Adipocyte (in vitro differentiated cells): Measurements from ENCODE around the gene SMAD5.
A peak's percentile ranks its signal among the peaks of the same experiment; 100 is the strongest.

ENCODE experiments used
- DNase-seq: peaks from one replicate; pipeline ENCODE4 v3.0.0-alpha.2; 2015; ENCODE audit warnings: low read depth
- H3K27me3 ChIP-seq: replicated peaks from 2 replicates; pipeline ENCODE4 v1.7.0; 2013; ENCODE audit warnings: mild to moderate bottlenecking, low read length, moderate library complexity; ENCODE audit not compliant: control insufficient read depth, insufficient read depth
- H3K36me3 ChIP-seq: 2 replicates; pipeline ENCODE4 v1.7.0; 2013; ENCODE audit warnings: low read length, mild to moderate bottlenecking, moderate library complexity; ENCODE audit not compliant: control insufficient read depth, insufficient read depth, severe bottlenecking
- H3K4me1 ChIP-seq: 2 replicates; pipeline ENCODE4 v1.7.0; 2013; ENCODE audit warnings: mild to moderate bottlenecking, low read length, moderate library complexity; ENCODE audit not compliant: control insufficient read depth, insufficient read depth
- H3K4me3 ChIP-seq: 2 replicates; pipeline ENCODE4 v1.7.0; 2013; ENCODE audit warnings: mild to moderate bottlenecking, low read length, moderate library complexity
- H3K9ac ChIP-seq: 2 replicates; pipeline ENCODE4 v1.7.0; 2013; ENCODE audit warnings: mild to moderate bottlenecking, low read length, moderate library complexity
- H3K9me3 ChIP-seq: 2 replicates; pipeline ENCODE4 v1.7.0; 2013; ENCODE audit warnings: mild to moderate bottlenecking, low read length, moderate library complexity; ENCODE audit not compliant: control insufficient read depth

Gene SMAD5

GRCh38 chr5:136132557-136133221 lies at the start of gene SMAD5:
TSS of gene SMAD5 (plus strand) at chr5:136132845. CDS start at chr5:136153761, 20,916 bp downstream.
- no peaks in the 10 kb centered on the region for H3K9me3 ChIP-seq
- H3K4me3 ChIP-seq, result peak within 1 kb of the TSS; percentile 95
- H3K36me3 ChIP-seq, result no peaks in the 10 kb centered on the region
- peak within 1 kb of the TSS; percentile 97 for H3K9ac ChIP-seq
- no peaks in the 10 kb centered on the region for H3K27me3 ChIP-seq
- H3K4me1 ChIP-seq, result peaks cover 28% of the 10 kb centered on the region
- peak; percentile 99 for DNase-seq

DNA sequence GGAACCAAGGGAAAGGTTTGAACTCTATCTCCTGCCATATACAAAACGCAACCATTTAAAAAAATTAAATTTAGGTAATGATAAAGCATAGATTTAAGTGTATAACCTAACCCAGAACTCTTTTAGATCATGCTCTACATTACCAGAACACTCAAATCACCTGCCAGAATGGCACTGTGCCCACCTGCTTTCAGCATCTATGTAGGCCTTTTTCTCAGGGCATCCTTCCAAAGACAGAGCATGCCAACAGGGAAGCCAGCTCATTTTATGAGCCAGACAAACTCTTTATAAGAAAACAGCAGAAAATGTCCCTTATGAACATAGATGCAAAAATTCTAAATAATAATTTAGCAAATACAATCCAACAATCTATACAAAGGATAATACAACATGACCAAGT lies 47.9 kb upstream of the SMAD5 start:
- Histone ChIP-seq H3K36me3 (no peaks in the 10 kb centered on the region), H3K9ac (no peak overlapping the region), H3K4me3 (no peak overlapping the region), H3K4me1 (peaks cover 34% of the 10 kb centered on the region), H3K27me3 (no peaks in the 10 kb centered on the region), H3K9me3 (no peaks in the 10 kb centered on the region)
- no peak for DNase-seq

GRCh38 chr5:136086783-136087566 lies 45.7 kb upstream of the SMAD5 start:
- H3K9me3 ChIP-seq, result no peaks in the 10 kb centered on the region
- no peaks in the 10 kb centered on the region for H3K36me3 ChIP-seq
- H3K4me1 ChIP-seq, result peaks cover 22% of the 10 kb centered on the region
- no peak overlapping the region for H3K4me3 ChIP-seq
- H3K27me3 ChIP-seq, result no peaks in the 10 kb centered on the region
- no peak for DNase-seq
- peak overlapping the region; percentile 28 for H3K9ac ChIP-seq

DNA sequence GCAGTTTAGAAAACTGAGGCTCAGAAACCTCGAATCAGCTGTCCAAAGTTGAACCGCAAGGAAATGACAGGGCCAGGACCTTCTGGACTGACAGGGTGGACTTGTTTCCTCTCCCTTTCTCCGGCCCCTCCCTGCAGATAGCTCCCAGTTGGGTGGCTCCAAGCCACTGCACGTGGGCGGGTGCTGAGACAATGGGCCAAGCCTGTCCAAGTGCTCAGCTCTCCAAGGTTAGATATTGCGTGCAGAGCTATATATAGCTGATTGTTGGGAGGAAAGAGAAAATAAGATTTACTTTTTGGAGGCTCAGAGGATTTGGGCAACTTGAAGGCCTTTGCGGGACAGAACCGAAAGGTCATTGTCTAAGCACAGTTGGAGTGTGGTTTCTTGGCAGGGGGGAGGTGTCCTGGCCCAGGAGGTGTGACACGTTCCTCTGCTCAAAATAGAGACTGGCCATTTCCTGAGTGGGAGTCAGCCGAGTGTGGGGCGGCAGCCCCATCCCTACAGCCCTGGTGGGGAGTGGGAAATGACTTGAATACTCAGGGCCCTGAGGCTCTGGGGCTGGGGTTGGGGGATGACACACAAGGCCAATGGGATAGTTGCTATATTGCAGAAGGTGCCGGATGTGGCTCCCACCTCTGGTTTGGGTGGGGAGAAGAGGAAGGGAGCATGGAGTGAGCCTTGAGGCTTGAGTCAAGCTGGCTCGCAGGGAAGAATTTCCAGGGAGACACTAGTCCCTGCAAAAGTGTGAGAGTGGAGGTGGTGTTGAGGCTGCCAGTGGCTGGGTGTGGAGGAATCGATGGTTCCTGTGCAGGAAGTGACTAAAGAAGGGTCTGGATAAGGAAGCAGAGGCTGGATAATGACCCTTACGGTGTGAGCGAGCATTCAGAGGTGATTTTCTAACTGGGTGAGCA lies 44.4 kb upstream of the SMAD5 start:
- Histone ChIP-seq H3K4me1 (peaks cover 22% of the 10 kb centered on the region), H3K9ac (peak overlapping the region; percentile 59), H3K27me3 (no peaks in the 10 kb centered on the region), H3K4me3 (peak overlapping the region; percentile 7), H3K36me3 (no peaks in the 10 kb centered on the region), H3K9me3 (no peaks in the 10 kb centered on the region)
- peak; percentile 37 for DNase-seq

- no peaks in the 10 kb centered on the region for H3K36me3 ChIP-seq
- H3K4me1 ChIP-seq, result peaks cover 34% of the 10 kb centered on the region
- no peak overlapping the region for H3K4me3 ChIP-seq
- DNase-seq, result no peak
- H3K9me3 ChIP-seq, result no peaks in the 10 kb centered on the region
- H3K9ac ChIP-seq, result no peak overlapping the region
- no peaks in the 10 kb centered on the region for H3K27me3 ChIP-seq
Observed at GRCh38 chr5:136089791-136090190, 42.9 kb upstream of the SMAD5 start.

- no peak for DNase-seq
- Histone ChIP-seq H3K9ac (no peak overlapping the region), H3K27me3 (no peaks in the 10 kb centered on the region), H3K4me1 (peaks cover 36% of the 10 kb centered on the region), H3K4me3 (no peak overlapping the region), H3K36me3 (no peaks in the 10 kb centered on the region), H3K9me3 (no peaks in the 10 kb centered on the region)
Observed at GRCh38 chr5:136090319-136090718, 42.3 kb upstream of the SMAD5 start.

- H3K9me3 ChIP-seq, result no peaks in the 10 kb centered on the region
- H3K9ac ChIP-seq, result no peak overlapping the region
- no peaks in the 10 kb centered on the region for H3K36me3 ChIP-seq
- DNase-seq, result no peak
- H3K4me1 ChIP-seq, result peaks cover 14% of the 10 kb centered on the region
- no peak overlapping the region for H3K4me3 ChIP-seq
- H3K27me3 ChIP-seq, result peaks cover 10% of the 10 kb centered on the region
Observed at GRCh38 chr5:136094189-136094912, 38.3 kb upstream of the SMAD5 start.

DNA sequence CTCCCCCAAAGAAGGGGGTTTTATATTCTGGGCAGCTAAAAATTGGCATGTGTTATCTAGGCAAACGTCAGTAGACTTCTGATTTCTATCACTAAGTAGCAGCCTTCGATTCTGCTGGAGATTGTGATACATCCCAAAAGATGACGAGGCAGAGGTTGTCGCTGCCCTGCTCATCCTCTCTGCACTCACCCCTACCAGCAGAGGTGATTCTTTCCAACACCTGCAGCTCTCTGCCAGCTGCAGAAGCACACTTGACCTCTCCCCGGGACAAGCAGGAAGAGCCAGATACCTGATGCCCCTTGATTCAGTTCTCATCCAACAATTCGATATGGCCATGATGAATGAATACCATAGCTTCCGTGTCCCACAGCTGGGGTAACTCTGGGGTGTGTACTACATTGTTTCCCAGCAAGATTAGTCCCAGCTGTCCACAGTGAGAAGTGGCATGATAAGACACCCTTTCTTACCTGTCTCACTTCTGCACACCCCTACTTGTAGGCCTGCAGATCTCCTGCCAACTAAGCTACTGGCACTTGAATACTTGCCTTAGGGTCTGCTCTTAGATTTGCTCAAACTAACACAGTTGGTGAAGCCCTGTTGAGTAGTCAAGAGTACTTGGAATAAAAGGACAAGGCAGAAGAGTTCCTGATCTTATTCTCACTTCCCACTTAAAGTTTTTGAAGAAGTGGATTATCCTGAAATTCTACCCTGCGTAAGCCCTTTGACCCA lies 37.6 kb upstream of the SMAD5 start:
- H3K9me3 ChIP-seq, result no peaks in the 10 kb centered on the region
- no peak overlapping the region for H3K4me3 ChIP-seq
- no peak overlapping the region for H3K9ac ChIP-seq
- no peak for DNase-seq
- H3K27me3 ChIP-seq, result peaks cover 10% of the 10 kb centered on the region
- H3K4me1 ChIP-seq, result peaks cover 14% of the 10 kb centered on the region
- no peaks in the 10 kb centered on the region for H3K36me3 ChIP-seq

DNA sequence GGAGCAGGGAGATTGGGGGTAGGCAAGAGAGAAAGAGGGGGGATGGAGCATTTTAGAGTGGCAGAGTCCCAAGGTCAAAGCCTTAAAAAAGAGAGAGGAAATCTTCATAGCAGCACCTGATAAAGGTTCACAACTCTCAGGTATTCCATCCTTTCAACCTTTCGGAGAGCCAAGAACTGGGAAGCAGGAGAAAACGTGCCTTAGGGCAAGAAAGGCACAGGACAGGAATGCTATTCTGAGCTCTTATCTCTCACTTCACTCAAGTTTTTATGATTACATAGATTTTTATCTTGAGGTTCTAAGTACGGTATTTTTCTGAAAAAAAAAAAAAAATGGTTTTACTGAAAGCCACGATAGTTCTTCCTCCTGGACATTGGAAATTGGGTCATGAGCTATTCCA lies 34.5 kb upstream of the SMAD5 start:
- H3K36me3 ChIP-seq, result no peaks in the 10 kb centered on the region
- no peak overlapping the region for H3K9ac ChIP-seq
- H3K4me1 ChIP-seq, result peaks cover 14% of the 10 kb centered on the region
- DNase-seq, result no peak
- peaks cover 13% of the 10 kb centered on the region for H3K27me3 ChIP-seq
- no peaks in the 10 kb centered on the region for H3K9me3 ChIP-seq
- no peak overlapping the region for H3K4me3 ChIP-seq

DNA sequence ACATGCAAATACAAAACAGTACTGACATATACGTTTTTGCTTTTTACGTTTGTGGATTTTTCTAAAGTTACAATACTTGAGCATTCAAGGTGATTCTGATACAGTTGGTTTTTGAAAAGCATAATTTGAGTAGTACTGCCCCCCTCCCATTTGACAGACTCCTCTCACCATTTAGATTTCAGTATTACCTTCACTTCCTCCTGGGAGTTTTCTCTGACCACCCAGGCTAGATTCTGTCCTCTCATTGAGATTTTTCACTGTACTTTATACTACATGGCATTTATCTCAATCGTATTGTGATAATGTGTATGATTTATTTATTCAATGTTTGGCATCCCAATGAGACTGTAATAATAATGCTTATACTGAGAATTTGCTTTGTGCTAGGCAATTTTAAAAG lies 32.8 kb upstream of the SMAD5 start:
- Histone ChIP-seq H3K27me3 (peaks cover 13% of the 10 kb centered on the region), H3K4me1 (peaks cover 6% of the 10 kb centered on the region)

More for the DNA sequence above, 32.8 kb upstream of the SMAD5 start:
- no peak overlapping the region for H3K4me3 ChIP-seq
- no peaks in the 10 kb centered on the region for H3K36me3 ChIP-seq
- no peaks in the 10 kb centered on the region for H3K9me3 ChIP-seq
- no peak overlapping the region for H3K9ac ChIP-seq
- no peak for DNase-seq
